ENCODE measurements around the gene NLRP1.
A peak's percentile ranks its signal among the peaks of the same experiment; 100 is the strongest.
"Not testable (repeated sequence)": the region's sequence is repeated elsewhere in the genome, so short reads cannot be mapped to it uniquely, and the experiment has no call there.

NLRP1 gene

DNA sequence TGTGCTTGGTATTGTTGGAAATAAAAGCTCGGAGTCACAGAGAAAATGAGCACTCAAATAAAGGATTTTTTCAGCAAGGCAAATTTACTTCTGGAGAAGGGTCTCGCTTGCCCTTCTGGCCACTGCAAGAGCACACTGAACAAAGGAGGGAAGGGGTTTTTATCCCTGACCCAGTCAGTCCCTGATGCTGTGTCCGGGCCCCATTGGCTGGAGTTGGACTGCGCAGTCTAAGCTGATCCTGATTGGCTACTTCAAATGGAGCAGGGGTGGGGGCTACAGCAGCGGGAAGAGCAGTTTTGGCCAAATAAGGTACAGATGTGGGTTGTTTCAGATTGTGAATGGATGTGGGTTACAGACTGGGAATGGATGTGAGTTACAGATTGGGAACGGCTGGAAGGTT, 4.3 kb upstream of the NLRP1 start:
- Histone ChIP-seq H3K36me3 (ENCODE audit: control insufficient read depth in 2 of 2, insufficient read depth in 2 of 2, low read length in 2 of 2) (no peaks in the 10 kb centered on the region), H3K9ac (ENCODE audit: low read length in 2 of 2) (no peak overlapping the region)

DNA sequence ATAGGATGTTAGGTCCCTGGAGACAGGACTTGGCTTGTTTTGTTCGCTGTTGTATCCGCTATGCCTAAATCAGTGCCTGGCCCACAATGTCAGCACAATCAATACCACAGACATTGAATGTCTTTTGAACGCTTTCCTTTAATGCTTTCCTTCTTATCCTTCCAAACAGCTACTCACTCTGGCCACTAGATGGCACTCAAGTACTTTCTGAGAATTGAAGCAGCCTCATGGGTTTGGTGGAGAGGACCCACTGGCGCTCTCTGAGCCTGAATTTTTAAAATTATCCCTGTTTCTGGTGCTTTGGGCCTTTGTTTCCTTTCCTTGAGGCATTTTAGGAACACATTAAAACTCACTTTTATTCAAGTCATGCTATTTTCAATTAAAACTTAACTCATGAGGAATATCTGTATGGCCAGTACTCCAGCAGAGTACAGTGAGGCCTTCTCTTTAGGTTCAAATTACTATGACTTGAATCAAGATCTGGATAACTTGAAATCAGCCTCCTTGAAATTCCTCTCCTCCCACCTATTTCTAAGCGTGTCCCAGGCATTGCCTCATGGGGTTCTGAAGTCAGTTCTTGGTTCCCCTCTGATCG, 3.2 kb upstream of the NLRP1 start:
- H3K9ac ChIP-seq (ENCODE audit: low read length in 2 of 2): no peak overlapping the region

More for the DNA sequence above, 4.3 kb upstream of the NLRP1 start:
- Histone ChIP-seq H3K27ac (ENCODE audit: low read length) (no peak overlapping the region), H3K9me3 (ENCODE audit: control insufficient read depth in 2 of 2, low read length in 2 of 2) (no peaks in the 10 kb centered on the region), H3K27me3 (ENCODE audit: control insufficient read depth in 1 of 2, insufficient read depth in 2 of 2, low read length in 2 of 2) (peaks cover 3 to 7% of the 10 kb centered on the region in 2 donors), H3K4me3 (ENCODE audit: low read length in 2 of 2) (no peak overlapping the region), H3K4me1 (ENCODE audit: control insufficient read depth, insufficient read depth, low read length) (peaks cover 8% of the 10 kb centered on the region)

DNA sequence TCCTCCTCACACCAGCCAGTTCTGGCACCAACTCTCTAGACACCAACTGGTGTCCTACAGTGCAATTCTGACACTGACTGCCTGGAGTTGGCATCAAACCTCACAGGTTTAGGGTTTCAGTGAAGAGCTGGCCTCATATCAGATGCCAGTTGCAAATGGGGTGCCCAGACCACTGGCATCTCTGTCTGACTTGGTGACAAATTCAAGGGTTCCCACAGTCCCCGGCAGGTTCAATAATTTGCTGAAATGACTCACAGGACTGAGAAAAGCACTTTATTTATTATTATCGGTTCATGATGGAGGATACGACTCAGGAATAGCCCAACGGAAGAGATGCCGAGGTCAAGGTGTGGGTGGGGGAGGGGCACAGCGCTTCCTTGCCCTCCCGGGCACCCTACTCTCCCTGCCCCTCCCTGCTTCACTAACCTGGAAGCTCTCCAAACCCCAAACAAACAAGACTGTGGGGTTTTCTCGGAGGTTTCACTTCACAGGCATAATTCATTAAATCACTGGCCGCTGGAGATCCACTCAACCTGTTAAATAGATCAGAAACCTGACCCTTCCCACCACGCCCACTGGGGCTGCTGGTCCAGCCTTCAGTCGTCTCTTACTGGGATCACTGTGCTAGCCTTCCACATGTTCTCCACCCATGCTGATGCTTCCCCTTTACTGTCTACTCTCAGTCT, 1.7 kb upstream of the NLRP1 start:
- Histone ChIP-seq H3K9me3 (ENCODE audit: control insufficient read depth in 2 of 2, low read length in 2 of 2) (no peaks in the 10 kb centered on the region), H3K9ac (ENCODE audit: low read length in 2 of 2) (no peak overlapping the region), H3K27ac (ENCODE audit: low read length) (no peak overlapping the region), H3K4me1 (ENCODE audit: control insufficient read depth, insufficient read depth, low read length) (peaks cover 8% of the 10 kb centered on the region), H3K4me3 (ENCODE audit: low read length in 2 of 2) (no peak overlapping the region), H3K36me3 (ENCODE audit: control insufficient read depth in 2 of 2, insufficient read depth in 2 of 2, low read length in 2 of 2) (no peaks in the 10 kb centered on the region), H3K27me3 (ENCODE audit: control insufficient read depth in 1 of 2, insufficient read depth in 2 of 2, low read length in 2 of 2) (peaks cover 0 to 2% of the 10 kb centered on the region in 2 donors)

More for the DNA sequence above, 3.2 kb upstream of the NLRP1 start:
- Histone ChIP-seq H3K4me1 (ENCODE audit: control insufficient read depth, insufficient read depth, low read length) (peaks cover 8% of the 10 kb centered on the region), H3K27ac (ENCODE audit: low read length) (no peak overlapping the region), H3K9me3 (ENCODE audit: control insufficient read depth in 2 of 2, low read length in 2 of 2) (no peaks in the 10 kb centered on the region), H3K4me3 (ENCODE audit: low read length in 2 of 2) (no peak overlapping the region), H3K27me3 (ENCODE audit: control insufficient read depth in 1 of 2, insufficient read depth in 2 of 2, low read length in 2 of 2) (peaks cover under 1 to 2% of the 10 kb centered on the region in 2 donors), H3K36me3 (ENCODE audit: control insufficient read depth in 2 of 2, insufficient read depth in 2 of 2, low read length in 2 of 2) (no peaks in the 10 kb centered on the region)

DNA sequence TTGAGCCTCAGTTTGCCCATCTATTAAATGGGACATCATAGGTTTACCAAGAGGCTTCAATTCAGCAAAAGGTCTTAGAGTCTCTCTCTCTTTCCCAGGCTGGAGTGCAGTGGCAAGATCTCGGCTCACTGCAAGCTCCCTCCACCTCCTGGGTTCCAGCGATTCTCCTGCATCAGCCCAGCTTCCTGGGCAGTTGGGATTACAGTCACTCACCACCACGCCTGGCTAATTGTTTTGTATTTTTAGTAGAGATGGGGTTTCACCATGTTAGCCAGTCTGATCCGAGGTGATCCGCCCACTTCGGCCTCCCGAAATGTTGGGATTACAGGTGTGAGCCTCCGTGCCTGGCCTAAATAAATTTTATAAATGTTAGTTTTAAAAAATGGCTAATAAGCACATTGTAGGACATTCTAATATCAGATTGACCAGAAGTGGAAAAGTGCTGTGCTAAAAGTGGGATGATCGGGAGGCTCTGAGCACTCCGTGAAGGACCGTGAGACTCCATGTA, 1.0 kb upstream of the NLRP1 start:
- H3K4me3 ChIP-seq (ENCODE audit: low read length in 2 of 2): no peak overlapping the region
- H3K36me3 ChIP-seq (ENCODE audit: control insufficient read depth in 2 of 2, insufficient read depth in 2 of 2, low read length in 2 of 2): no peaks in the 10 kb centered on the region
- no peak overlapping the region for H3K27ac ChIP-seq (ENCODE audit: low read length)

DNA sequence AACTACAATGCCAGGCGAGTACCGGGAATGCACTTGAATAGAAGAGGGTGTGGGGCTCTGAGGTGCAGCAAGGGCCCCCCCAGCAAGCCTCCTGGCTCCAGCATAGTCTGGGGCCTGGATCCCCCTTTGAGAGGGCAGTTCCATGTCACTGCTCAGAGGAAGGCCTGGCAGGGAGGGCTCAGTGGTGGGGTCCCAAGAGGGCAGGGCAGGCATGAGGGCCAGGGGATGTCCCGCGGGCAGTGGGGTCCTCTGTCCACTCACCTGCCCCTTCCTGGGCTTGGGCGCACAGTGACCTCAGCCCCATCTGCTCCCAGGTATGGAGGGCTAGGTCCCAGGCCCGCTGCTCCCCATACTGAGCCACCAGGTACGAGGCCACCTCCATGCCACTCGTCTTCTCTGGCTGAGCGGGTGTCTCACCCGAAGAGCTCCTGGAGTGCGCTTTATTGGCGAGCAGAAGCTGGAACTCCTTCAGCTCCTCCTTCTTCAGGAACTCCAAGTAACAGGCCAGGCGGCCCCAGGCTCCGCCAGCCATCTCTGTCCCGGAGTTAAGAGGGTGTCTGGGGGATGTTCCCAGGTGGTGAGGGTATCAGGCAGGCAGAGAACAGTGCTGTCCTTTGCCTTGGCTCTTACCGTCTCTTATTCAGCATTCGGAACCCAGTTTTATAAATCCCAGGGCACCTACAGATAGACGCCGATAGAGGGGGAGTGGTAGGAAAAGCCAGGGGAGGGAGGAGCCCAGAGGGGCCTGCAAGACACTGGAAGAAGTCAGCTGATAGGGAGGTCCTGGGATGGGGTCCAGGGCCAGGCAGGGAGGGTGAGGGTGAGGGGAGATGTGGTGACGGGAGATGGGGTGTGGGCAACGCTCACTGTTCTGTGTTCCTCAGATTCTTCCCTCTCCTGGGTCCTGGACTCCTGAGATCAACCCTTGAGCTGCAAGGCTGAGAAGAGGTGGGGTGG, 605 bp downstream of the NLRP1 start:
- Histone ChIP-seq H3K27ac (ENCODE audit: low read length) (peak overlapping the region; percentile 37), H3K4me1 (ENCODE audit: control insufficient read depth, insufficient read depth, low read length) (peaks cover 8% of the 10 kb centered on the region)

More for the DNA sequence above, 1.0 kb upstream of the NLRP1 start:
- no peak overlapping the region for H3K9ac ChIP-seq (ENCODE audit: low read length in 2 of 2)
- peaks cover 8% of the 10 kb centered on the region for H3K4me1 ChIP-seq (ENCODE audit: control insufficient read depth, insufficient read depth, low read length)
- no peaks in the 10 kb centered on the region for H3K9me3 ChIP-seq (ENCODE audit: control insufficient read depth in 2 of 2, low read length in 2 of 2)
- peaks cover 0 to 2% of the 10 kb centered on the region in 2 donors for H3K27me3 ChIP-seq (ENCODE audit: control insufficient read depth in 1 of 2, insufficient read depth in 2 of 2, low read length in 2 of 2)

DNA sequence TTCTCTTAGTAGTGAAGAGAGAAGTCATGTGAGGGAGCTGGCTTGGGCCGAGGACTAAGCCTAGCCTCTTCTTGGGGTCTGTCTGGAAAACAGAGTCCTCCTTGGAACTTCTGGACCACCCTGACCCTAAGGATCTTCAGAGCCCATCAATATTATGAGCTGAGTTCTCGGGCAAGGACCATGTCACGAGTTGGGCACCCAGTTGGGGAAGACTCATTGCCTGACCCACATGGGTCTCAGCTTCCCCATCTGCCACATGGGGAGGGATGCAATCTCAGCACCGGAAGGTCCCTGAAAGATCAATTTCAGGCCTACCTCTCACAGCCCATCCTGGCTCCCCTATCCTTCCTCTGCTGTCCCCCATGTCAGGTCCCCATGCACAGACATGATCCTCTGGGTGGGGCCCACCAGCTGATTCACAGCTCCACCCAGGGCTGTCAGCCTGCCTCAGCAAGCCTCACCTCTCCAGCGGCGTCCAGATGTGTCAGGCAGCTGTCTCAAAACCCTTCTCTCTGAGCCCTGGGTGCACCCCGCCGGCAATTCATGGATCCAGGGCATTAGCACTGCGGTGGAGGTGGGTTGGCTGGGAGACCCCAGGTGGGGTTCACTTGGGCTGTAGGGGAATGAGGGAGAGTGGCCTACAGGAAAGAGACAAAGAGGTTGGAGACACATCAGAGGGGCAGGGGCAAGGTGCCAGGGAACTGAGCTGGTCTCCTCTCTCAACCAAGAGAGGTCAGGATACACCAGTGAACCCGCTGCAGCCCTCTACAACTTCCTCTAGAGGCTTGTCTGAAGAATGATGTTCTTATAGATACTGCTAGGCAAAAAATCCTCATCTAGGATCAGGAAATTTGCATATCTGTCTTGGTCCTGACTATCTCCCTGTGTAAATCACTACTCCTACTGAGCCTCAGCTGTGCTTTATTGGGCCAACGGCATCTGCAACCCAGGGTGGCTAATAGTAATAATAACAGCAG, 1.8 kb downstream of the NLRP1 start:
- H3K4me3 ChIP-seq (ENCODE audit: low read length in 2 of 2): peak overlapping the region in 1 of 2 donors; percentile 69
- no peak overlapping the region for H3K9ac ChIP-seq (ENCODE audit: low read length in 2 of 2)
- peaks cover 0 to 2% of the 10 kb centered on the region in 2 donors for H3K27me3 ChIP-seq (ENCODE audit: control insufficient read depth in 1 of 2, insufficient read depth in 2 of 2, low read length in 2 of 2)
- peaks cover 8% of the 10 kb centered on the region for H3K4me1 ChIP-seq (ENCODE audit: control insufficient read depth, insufficient read depth, low read length)
- no peak overlapping the region for H3K27ac ChIP-seq (ENCODE audit: low read length)
- H3K36me3 ChIP-seq (ENCODE audit: control insufficient read depth in 2 of 2, insufficient read depth in 2 of 2, low read length in 2 of 2): no peaks in the 10 kb centered on the region
- H3K9me3 ChIP-seq (ENCODE audit: control insufficient read depth in 2 of 2, low read length in 2 of 2): no peaks in the 10 kb centered on the region

More for the DNA sequence above, 605 bp downstream of the NLRP1 start:
- no peaks in the 10 kb centered on the region for H3K9me3 ChIP-seq (ENCODE audit: control insufficient read depth in 2 of 2, low read length in 2 of 2)
- peaks cover 0 to 2% of the 10 kb centered on the region in 2 donors for H3K27me3 ChIP-seq (ENCODE audit: control insufficient read depth in 1 of 2, insufficient read depth in 2 of 2, low read length in 2 of 2)
- peak overlapping the region; percentile 55 to 62 for H3K9ac ChIP-seq (ENCODE audit: low read length in 2 of 2)
- H3K4me3 ChIP-seq (ENCODE audit: low read length in 2 of 2): peak overlapping the region; percentile 43 to 69
- H3K36me3 ChIP-seq (ENCODE audit: control insufficient read depth in 2 of 2, insufficient read depth in 2 of 2, low read length in 2 of 2): no peaks in the 10 kb centered on the region

DNA sequence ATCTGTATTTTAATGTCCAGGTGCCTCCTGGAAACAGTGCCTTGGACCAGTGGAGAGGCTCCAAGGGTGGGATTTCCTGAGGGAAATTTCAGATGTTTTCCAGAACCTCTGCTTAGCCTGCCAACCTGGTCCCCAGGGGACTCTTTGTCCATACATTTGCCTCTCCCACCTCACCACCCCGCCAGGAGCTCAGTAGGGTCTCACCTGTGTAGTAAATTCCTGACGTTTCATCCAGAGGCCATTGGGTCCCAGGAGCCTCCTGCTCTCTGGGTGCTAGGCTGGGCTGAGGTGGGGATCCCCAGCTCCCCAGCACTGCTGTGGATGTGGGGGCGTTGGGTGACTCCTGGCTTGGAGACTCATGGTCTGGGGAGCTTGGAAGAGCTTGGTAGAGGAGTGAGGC, 2.7 kb downstream of the NLRP1 start:
- no peak overlapping the region for H3K9ac ChIP-seq (ENCODE audit: low read length in 2 of 2)
- peaks cover 8% of the 10 kb centered on the region for H3K4me1 ChIP-seq (ENCODE audit: control insufficient read depth, insufficient read depth, low read length)
- no peaks in the 10 kb centered on the region for H3K27me3 ChIP-seq (ENCODE audit: control insufficient read depth in 1 of 2, insufficient read depth in 2 of 2, low read length in 2 of 2)
- H3K9me3 ChIP-seq (ENCODE audit: control insufficient read depth in 2 of 2, low read length in 2 of 2): no peaks in the 10 kb centered on the region
- no peak overlapping the region for H3K4me3 ChIP-seq (ENCODE audit: low read length in 2 of 2)
- no peak overlapping the region for H3K27ac ChIP-seq (ENCODE audit: low read length)
- H3K36me3 ChIP-seq (ENCODE audit: control insufficient read depth in 2 of 2, insufficient read depth in 2 of 2, low read length in 2 of 2): no peaks in the 10 kb centered on the region

DNA sequence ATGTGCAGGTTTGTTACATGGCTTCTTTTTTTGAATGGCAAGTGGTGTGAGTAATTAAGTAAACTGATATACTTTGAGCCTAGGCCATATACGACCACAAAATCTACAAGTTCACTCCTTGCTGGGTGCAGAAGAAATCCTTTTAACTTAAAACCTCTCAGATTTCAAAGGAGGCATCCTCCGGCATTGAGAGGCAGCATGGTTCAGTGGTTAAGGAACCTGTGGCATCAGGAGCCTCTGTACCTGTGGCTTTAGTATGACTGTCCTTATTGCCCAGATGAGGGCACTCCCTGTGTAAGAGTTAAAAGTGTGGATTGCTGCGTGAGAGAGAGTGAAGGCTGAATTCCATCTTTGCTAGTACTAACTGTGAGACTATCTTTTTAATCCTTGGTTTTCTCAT, 3.3 kb downstream of the NLRP1 start:
- Histone ChIP-seq H3K9ac (ENCODE audit: low read length in 2 of 2) (no peak overlapping the region), H3K4me1 (ENCODE audit: control insufficient read depth, insufficient read depth, low read length) (peaks cover 8% of the 10 kb centered on the region), H3K4me3 (ENCODE audit: low read length in 2 of 2) (no peak overlapping the region), H3K36me3 (ENCODE audit: control insufficient read depth in 2 of 2, insufficient read depth in 2 of 2, low read length in 2 of 2) (no peaks in the 10 kb centered on the region), H3K9me3 (ENCODE audit: control insufficient read depth in 2 of 2, low read length in 2 of 2) (no peaks in the 10 kb centered on the region), H3K27ac (ENCODE audit: low read length) (no peak overlapping the region), H3K27me3 (ENCODE audit: control insufficient read depth in 1 of 2, insufficient read depth in 2 of 2, low read length in 2 of 2) (no peaks in the 10 kb centered on the region)

DNA sequence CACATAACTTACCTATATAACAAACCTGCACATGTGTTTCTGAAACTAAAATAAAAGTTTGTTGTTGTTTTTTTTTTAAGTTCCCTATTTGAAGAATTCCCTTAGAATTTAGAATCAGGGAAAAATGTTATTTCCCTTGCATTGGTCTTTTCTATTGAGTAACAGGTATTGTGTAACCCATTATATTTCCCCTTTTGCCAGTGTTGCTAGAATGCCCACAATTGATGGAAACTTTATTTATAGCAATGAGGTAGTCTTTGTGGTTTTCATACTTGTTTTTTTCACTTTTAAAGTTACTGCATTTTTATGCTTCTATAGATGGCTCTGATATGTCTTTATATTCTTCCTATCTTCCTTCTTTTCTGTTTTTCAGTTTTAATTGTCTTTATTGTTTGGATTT, 3.9 kb downstream of the NLRP1 start:
- no peak overlapping the region for H3K4me3 ChIP-seq (ENCODE audit: low read length in 2 of 2)
- no peak overlapping the region for H3K9ac ChIP-seq (ENCODE audit: low read length in 2 of 2)
- no peaks in the 10 kb centered on the region for H3K36me3 ChIP-seq (ENCODE audit: control insufficient read depth in 2 of 2, insufficient read depth in 2 of 2, low read length in 2 of 2)
- no peaks in the 10 kb centered on the region for H3K27me3 ChIP-seq (ENCODE audit: control insufficient read depth in 1 of 2, insufficient read depth in 2 of 2, low read length in 2 of 2)
- H3K4me1 ChIP-seq (ENCODE audit: control insufficient read depth, insufficient read depth, low read length): peaks cover 8% of the 10 kb centered on the region
- H3K27ac ChIP-seq (ENCODE audit: low read length): no peak overlapping the region
- no peaks in the 10 kb centered on the region for H3K9me3 ChIP-seq (ENCODE audit: control insufficient read depth in 2 of 2, low read length in 2 of 2)

DNA sequence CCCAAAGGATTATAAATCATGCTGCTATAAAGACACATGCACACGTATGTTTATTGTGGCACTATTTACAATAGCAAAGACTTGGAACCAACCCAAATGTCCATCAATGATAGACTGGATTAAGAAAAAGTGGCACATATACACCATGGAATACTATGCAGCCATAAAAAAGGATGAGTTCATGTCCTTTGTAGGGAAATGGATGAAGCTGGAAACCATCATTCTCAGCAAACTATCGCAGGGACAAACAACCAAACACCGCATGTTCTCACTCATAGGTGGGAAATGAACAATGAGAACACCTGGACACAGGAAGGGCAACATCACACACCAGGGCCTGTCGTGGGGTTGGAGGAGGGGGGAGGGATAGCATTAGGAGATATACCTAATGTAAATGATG, 5.5 kb downstream of the NLRP1 start:
- H3K9ac ChIP-seq (ENCODE audit: low read length in 2 of 2); H3K4me3 ChIP-seq (ENCODE audit: low read length in 2 of 2); H3K27me3 ChIP-seq (ENCODE audit: control insufficient read depth in 1 of 2, insufficient read depth in 2 of 2, low read length in 2 of 2); H3K27ac ChIP-seq (ENCODE audit: low read length); H3K9me3 ChIP-seq (ENCODE audit: control insufficient read depth in 2 of 2, low read length in 2 of 2); H3K4me1 ChIP-seq (ENCODE audit: control insufficient read depth, insufficient read depth, low read length); H3K36me3 ChIP-seq (ENCODE audit: control insufficient read depth in 2 of 2, insufficient read depth in 2 of 2, low read length in 2 of 2): not testable (repeated sequence)
